Activated T-cell treated with anti-CD3 and anti-CD28 coated beads for 1 hour (primary cell): ENCODE measurements around the gene ZBTB48.

Experiments used
- DNase-seq: peaks from one replicate; pipeline ENCODE4 v3.0.0-alpha.2; 2020; ENCODE audit warnings: low read depth

Gene ZBTB48

GRCh38 chr1:6614019-6614928 is 34.5 kb downstream of the ZBTB48 start:
- no peak for DNase-seq

DNA sequence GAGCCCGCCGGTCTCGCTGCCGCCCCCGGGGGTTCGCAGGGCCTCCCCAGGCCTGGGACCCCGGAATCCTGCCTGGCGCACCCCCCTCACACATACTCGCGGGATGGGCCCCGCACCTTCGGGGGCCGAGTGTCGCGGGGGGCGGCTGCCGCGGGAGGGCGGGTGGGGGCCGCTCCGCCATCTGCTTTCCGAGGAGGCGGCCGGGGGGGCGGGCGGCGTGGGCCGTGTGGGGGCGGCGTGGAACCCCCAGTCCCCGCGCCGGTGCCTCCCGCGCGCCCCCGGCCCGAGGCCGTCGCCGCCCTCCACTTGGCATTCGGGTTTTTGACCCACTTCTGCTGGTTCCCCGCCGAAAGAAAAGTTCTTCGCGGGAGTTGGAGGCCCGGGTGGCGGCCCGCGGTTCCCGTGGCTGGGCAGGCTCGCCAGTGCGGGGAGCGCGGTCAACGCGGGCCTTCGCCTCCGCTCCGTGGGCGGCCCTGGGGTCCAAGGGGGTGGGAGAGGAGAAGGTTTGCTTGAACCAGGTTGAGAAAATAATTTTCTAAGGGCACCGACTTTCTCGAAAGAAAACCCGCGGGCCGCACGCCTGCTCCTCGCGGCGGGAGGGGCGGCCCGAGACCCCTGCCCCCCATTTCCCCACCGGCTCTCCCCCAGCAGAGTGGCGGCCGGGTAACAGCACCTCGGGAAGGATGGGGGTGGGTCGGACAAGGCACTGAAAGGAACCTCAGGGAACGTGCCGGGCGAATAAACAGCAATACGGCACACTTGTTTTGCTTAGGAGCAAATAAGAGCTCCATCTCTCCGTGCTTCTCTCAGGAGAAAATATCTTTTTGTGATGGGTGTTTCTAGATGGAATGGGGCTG is 35.4 kb downstream of the ZBTB48 start:
- DNase-seq = no peak

GRCh38 chr1:6619045-6619444 is 39.3 kb downstream of the ZBTB48 start:
- DNase-seq = no peak

DNA sequence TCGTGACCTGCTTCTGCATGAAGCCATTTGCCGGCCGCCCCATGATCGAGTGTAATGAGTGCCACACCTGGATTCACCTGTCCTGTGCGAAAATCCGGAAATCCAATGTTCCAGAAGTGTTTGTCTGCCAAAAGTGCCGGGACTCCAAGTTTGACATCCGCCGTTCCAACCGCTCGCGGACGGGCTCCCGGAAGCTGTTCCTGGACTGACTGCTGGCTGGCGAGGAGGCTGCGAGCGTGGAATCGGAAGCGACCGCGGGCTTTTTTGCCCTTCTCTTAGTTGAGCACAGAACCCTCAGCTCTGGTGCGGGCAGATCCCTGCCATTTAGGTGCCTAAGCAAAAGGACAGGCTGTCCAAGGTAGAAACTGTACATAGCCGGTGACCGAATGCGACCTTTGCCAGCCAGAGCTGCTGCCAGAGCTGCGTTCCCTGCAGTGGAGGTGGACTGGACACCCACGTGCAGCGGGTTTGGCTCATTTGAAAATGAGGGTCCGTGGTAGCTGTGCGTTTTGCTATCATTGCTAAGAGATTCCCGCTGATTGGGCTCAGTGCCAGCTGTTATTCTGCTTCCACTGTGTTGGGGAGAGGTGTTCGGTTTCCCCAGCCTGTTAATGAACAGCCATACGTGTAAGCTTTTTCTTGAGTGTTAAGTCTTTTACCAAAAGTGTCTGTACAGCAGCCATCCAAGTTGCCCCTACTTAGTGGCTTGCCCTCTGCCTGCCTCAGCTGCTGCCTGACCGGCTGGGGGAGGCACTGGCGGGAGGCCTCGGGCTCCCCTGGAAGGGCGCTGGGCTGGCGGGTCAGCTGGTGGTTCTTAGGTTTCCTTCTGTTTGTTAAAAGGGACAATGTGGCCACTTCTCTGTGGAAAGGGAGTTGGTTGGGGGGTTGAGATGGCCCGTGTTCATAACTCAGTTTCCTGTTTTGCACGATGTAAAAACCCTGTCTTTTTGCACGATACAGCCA is 41.9 kb downstream of the ZBTB48 start:
- DNase-seq = no peak

- no peak for DNase-seq
Measured at GRCh38 chr1:6622396-6623152, 42.8 kb downstream of the ZBTB48 start.

GRCh38 chr1:6623269-6623965 is 43.6 kb downstream of the ZBTB48 start:
- no peak for DNase-seq

DNA sequence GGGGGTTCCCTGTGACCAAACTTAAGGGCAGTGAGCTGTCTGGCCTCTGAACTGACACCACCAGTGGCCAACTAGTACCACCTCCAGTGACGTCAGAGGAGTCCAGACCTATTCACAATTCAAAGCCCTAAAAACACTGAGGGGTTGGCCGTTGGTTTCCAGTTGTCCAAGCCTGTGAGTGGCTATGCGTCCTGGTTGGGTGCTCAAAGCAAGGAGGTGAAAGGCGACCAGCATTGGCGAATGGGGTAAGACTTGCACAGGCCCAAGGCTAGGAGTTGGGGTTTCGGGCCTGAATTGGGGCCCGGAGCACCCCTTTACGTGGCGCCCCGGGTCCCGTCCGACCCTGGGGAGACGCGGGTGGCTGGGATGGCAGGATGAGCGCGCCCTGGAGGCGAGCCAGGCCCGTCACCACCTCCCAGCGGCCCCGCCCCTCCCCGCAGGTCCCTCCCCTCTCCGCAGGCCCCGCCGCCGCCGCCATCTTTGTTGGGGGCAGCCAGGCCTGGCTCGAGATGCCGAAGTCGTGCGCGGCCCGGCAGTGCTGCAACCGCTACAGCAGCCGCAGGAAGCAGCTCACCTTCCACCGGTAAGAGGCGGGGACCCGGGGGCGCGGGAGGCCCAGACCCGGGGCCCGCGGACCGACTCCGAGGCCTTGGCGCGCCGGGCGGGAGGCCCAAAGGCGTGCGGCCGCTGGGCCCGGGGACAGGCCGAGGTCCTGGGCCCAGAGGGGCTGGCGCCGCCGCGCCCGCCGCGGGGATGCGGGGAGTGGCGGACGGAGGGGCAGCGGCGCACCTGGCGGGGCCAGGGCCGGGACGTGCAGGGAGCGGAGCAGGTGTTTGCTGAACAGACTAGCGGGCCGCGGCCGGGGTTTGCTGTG is 45.2 kb downstream of the ZBTB48 start, which contains the start of gene THAP3:
TSS of gene THAP3 (plus strand) at position 159 of the 874 bp plus-strand sequence. CDS start at position 510, 351 bp downstream.
- peak; percentile 89 for DNase-seq

- no peak for DNase-seq
Measured at GRCh38 chr1:6625584-6626149, 45.9 kb downstream of the ZBTB48 start.

GRCh38 chr1:6627031-6627430 is 47.2 kb downstream of the ZBTB48 start:
- no peak for DNase-seq

DNA sequence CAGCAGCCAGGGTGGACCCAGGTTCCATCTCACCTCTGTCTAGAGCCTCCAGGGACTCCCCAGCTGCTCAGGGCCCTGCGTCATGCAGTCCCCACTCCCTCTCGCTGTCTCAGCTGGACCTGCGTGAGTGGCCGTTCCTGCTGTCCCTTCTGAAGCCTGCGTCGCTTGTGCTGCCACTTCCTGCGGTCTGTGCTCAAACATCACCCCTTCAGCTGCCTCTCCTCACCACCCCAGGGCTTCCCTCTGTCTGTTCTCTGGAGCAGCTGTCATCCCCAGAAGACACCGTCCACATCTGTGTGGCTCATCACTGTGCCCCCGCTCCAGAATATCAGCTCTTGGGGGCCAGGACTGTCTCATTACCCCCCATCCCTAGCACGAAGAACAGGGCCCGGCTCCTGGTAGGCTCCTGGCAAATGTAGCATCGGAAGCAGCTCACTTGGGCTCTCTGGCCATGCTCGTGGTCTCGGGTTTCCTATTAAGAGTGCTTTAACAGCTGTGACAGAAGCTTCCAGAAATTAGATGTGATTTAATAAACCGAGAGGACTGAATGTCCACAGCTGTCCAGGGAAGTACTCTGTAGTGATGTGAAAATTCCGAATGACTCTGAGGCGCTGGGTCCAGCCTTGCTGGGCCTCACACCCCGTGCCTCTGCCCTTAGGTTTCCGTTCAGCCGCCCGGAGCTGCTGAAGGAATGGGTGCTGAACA is 48.2 kb downstream of the ZBTB48 start:
- DNase-seq = no peak

- no peak for DNase-seq
Measured at GRCh38 chr1:6628971-6629479, 49.2 kb downstream of the ZBTB48 start.

DNA sequence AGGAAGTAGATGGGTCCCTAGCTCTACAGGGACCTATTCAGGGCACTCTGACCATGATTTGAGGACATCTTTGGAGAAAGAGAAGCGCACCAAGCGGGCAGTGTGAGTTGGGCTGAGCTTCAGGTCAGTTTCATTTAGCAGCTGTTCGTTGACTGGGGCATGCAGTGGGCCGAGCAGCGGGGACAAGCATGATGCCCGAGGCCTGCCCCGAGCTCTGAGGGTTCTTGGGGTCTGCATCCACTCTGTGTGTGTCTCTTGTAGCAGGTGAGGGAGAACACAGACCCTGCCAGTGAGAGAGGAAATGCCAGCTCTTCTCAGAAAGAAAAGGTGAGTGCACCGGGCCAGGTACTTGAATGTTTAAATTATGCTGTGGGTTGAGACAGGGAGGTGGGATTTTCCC is 50.2 kb downstream of the ZBTB48 start:
- no peak for DNase-seq

- DNase-seq = no peak
Measured at GRCh38 chr1:6631058-6631457, 51.3 kb downstream of the ZBTB48 start.

DNA sequence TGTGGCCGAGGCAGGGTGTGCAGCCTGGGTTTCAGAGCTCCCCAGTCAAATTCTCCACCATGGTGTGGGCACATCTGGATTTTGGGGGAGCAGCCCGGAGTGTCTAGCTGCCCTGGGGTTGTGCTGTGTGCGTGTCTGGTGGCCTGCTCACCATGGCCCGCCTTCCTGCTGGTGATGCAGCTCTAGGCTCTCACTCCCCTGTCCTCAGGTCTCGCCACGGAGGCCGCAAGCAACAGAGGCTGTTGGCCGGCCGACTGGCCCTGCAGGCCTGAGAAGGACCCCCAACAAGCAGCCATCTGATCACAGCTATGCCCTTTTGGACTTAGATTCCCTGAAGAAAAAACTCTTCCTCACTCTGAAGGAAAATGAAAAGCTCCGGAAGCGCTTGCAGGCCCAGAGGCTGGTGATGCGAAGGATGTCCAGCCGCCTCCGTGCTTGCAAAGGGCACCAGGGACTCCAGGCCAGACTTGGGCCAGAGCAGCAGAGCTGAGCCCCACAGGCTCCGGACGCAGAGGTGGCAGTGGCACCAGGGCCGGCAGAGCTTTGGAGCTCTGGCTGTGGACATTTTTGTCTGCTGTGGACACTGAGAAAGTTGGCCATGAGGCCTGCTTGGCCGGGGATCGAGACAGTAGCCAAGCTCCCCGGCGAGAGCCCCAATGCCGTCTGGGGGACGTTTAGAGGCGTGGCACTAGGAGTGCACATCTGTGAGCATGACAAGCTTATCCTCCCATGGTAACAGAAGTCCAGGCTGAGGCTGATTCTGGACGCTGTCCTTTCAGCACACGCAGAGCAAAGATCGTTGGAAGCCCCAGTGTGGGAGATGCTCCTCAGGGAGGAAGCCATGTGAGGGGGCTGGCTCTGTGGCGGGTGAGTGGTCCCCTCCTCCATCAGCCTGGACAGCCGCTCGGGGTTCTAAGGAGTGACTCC is 53.1 kb downstream of the ZBTB48 start:
- no peak for DNase-seq

GRCh38 chr1:6634371-6635052 is 54.7 kb downstream of the ZBTB48 start:
- peak; percentile 28 for DNase-seq

DNA sequence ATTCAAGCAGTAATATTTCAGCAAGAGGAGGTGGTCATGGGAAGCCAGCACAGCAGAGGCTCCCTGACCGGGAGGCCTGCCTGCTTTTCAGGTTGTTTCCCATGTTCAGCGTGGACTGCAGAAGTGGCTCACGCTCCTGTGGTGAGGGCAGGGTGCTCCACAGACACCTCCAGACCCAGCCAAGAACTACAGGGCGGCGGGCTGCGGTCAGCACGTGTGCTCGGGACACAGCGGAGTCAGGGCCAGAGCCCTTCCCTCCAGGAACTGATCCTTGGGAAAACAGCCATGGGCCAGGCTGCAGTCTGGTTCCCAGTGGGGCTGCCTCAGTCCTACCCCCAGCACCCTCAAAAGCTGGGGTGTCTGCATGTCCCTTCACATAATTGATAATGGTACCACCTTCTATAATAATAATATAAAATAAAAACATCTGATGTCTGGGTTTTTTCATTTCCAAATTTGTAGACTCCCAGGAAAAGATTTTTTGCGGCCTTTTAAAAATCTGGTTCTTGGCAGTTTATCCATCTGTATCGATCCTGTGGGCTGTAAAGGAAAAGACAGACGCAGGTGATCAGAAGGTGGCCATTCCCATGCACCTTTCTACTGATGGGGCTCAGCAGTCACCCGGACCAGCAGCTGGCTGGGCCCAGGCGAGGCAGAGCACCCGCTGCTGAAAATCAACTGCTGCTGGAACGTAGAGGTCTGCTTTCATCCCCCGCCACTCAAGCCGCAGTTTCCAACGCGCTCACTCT is 55.5 kb downstream of the ZBTB48 start:
- no peak for DNase-seq
